Left lobe of liver (tissue), 1 donor: ENCODE measurements around the gene METTL1. TPM values are rescaled to one million over a fixed set of nuclear protein-coding genes. Genes with fewer than 3 reads are reported as not detected.

Experiments used
- total RNA-seq: library from RNA; stranded (reverse); gene quantifications from one replicate; pipeline ENCODE4 v1.2.1, GENCODE V29; 2021
- donor health status: DM: no; HTN: yes; CAD: no.

METTL1 gene
- total RNA-seq, 1 donor from 2014 or later: 9.7 TPM

Other genes with a start within 250 kb of the METTL1 start
- 59.6 TPM for gene MBD6, start 249.3 kb downstream of the METTL1 start, total RNA-seq
- gene DCTN2, start 224.9 kb downstream of the METTL1 start, total RNA-seq: 28.9 TPM
- 0.05 TPM for gene KIF5A, start 222.1 kb downstream of the METTL1 start, total RNA-seq
- 11.8 TPM for gene PIP4K2C, start 180.9 kb downstream of the METTL1 start, total RNA-seq
- gene DTX3, start 167.3 kb downstream of the METTL1 start, total RNA-seq: 2.2 TPM
- 1.5 TPM for gene ARHGEF25, start 160.7 kb downstream of the METTL1 start, total RNA-seq
- gene B4GALNT1, start 138.9 kb downstream of the METTL1 start, total RNA-seq: 0.60 TPM
- 230 TPM for gene OS9, start 78.0 kb downstream of the METTL1 start, total RNA-seq
- gene AGAP2, start 33.4 kb downstream of the METTL1 start, total RNA-seq: 0.83 TPM
- 18.2 TPM for gene TSPAN31, start 27.1 kb downstream of the METTL1 start, total RNA-seq
- 30.8 TPM for gene CDK4, start 19.8 kb downstream of the METTL1 start, total RNA-seq
- 3.6 TPM for gene MARCHF9, start 17.0 kb downstream of the METTL1 start, total RNA-seq
- gene CYP27B1, start 5.0 kb downstream of the METTL1 start, total RNA-seq: 0.45 TPM
- gene EEF1AKMT3, start 509 bp upstream of the METTL1 start, total RNA-seq: 6.0 TPM
- gene TSFM, start 10.7 kb upstream of the METTL1 start, total RNA-seq: 30.0 TPM
- 5.1 TPM for gene AVIL, start 46.6 kb upstream of the METTL1 start, total RNA-seq
- gene CTDSP2, start 74.6 kb upstream of the METTL1 start, total RNA-seq: 86.3 TPM
- gene ATP23, start 169.5 kb upstream of the METTL1 start, total RNA-seq: 4.0 TPM